ENCODE results near the gene CENPS. TPM values are rescaled to one million over a fixed set of nuclear protein-coding genes. Genes with fewer than 3 reads are reported as not detected.

Gene CENPS
- total and polyA plus RNA-seq, 2 of the 13 experiments (the other 11 are each of a cell fraction or from before 2014, with no cell fraction given): 3.3 to 22.0 TPM

GRCh38 chr1:10399444-10399941 is 30.7 kb upstream of the CENPS start (continued):
- TF ChIP-seq RERE (CRISPR knock-in tag; IDR thresholded peaks at IDR 0.05; ENCODE audit: low read depth) (no peak), ZNF609 (CRISPR knock-in tag; IDR thresholded peaks at IDR 0.05; ENCODE audit: borderline replicate concordance) (no peak), ZBTB7A (CRISPR knock-in tag; IDR thresholded peaks at IDR 0.05) (no peak), NAIF1 (CRISPR knock-in tag; IDR thresholded peaks at IDR 0.05; ENCODE audit: borderline replicate concordance) (no peak), CSRNP2 (CRISPR knock-in tag; conservative IDR thresholded peaks at IDR 0.05; ENCODE audit: low read depth) (0 out of 2 replicates have a peak, but pooled peaks have one; percentile 23), HOXA9 (CRISPR knock-in tag; IDR thresholded peaks at IDR 0.05; ENCODE audit: borderline replicate concordance) (peak; percentile 67; the same call in 1 of the 2 replicates), ZBTB34 (CRISPR knock-in tag; IDR thresholded peaks at IDR 0.05) (0 out of 2 replicates have a peak, but pooled peaks have one; percentile 23), HIC2 (CRISPR knock-in tag; IDR thresholded peaks at IDR 0.05; ENCODE audit: low read depth) (no peak), ZNF101 (CRISPR knock-in tag; IDR thresholded peaks at IDR 0.05; ENCODE audit: borderline replicate concordance, low read depth) (no peak), ZNF362 (CRISPR knock-in tag; IDR thresholded peaks at IDR 0.05; ENCODE audit: borderline replicate concordance) (0 out of 2 replicates have a peak, but pooled peaks have one; percentile 6)
